ENCODE results near the gene ERC1.
"Not testable (repeated sequence)": the region's sequence is repeated elsewhere in the genome, so short reads cannot be mapped to it uniquely, and the experiment has no call there.

Gene ERC1

DNA sequence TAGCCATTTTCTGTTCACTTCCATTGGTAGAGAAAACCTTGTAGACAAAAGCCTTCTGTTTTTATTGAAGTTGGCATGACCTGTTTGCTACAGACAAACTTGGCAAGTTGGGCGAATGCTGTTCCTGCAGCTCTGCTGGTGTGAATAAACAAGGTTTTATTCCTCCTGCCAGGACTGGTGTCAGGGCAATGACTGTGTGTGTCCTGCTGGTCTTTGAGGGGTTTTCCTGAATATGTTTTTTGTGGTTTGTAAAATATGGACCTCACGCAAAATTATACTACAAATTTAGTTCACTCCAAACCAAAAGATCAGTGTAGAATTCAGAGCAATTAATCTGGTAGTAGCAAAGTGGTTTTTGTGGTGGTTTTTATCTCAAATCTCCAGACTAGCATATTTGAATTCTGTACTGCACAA is 140.8 kb downstream of the ERC1 start:
- DNase-seq = no peak

DNA sequence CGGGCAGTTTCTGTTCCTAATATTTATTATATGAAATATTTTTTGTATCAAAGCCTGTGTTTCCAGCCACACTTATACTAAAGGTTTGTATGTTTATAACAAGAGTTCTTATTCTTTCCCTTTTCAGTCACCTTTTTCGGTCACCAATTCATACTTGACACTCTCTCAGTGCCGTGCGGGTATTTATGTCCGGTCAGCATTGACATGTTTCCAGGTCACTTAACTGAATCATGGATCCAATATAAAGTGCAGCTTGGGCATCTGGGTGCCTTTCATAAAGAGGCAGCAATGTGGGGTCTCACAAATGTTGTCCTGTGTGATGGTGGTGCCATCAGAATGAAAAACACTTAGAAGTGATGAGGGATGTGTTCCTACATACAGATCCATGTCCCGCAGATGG is 141.3 kb downstream of the ERC1 start:
- no peak for DNase-seq

- no peak for DNase-seq
Observed at GRCh38 chr12:1138691-1139090, 147.7 kb downstream of the ERC1 start.

GRCh38 chr12:1146758-1147157 is 155.7 kb downstream of the ERC1 start:
- not testable (repeated sequence) for DNase-seq

DNA sequence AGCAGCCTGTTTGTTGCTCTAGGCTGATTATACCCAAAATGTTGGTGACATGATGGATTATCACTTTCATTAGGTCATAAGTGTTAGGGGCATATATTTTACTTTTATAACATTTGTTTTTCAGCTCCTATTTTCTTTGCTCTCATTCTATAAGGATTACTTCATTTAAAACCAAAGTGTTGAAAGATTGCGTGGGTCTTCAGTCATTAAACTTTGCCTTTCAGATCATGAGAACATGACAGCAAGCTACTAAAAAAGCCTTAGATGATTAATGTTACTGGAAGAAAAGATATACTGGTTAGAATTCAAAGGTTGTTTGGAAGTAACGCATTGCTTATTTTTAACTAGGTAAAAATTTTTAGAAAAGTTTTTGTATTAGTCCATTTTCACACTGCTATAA is 156.8 kb downstream of the ERC1 start:
- DNase-seq = no peak

- no peak for DNase-seq
Observed at GRCh38 chr12:1157046-1157445, 166.0 kb downstream of the ERC1 start.

- DNase-seq = no peak
Observed at GRCh38 chr12:1161197-1161596, 170.2 kb downstream of the ERC1 start.

- no peak for DNase-seq
Observed at GRCh38 chr12:1162081-1162760, 171.2 kb downstream of the ERC1 start.

- no peak for DNase-seq
Observed at GRCh38 chr12:1167784-1168183, 176.8 kb downstream of the ERC1 start.

- no peak for DNase-seq
Observed at GRCh38 chr12:1170411-1170810, 179.4 kb downstream of the ERC1 start.

DNA sequence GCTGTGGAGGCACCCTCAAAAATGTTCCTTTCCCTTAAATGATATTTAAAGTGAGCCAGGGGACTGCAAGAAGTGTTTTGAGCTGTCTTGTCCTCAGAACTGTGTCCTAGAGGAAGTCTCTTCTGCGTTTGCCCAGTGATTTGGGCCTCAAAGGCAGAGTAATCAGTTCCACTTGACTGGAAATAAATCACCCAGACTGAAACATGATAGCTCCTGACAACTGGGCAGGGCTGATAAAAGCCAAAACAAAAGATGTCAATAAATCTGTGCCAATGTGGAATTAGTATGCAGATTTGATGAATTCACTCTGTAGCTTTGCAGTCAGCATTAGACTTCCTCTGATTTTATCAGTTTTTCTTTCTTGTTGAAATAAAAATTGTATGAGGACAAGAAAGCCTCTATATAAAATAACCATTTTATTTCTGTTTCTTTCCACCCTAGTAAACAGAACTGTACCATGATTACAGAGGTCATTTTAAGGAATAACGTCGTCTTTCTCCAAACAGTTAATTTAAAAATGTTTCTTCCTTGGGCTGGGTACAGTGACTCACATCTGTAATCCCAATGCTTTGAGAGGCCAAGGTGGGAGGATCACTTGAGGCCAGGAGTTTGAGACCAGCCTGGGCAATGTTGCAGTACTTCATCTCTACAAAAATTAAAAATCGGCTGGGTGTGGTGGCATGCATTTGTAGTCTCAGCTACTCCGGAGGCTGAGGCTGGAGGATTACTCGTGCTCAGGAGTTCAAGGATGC is 180.8 kb downstream of the ERC1 start:
- DNase-seq = no peak

DNA sequence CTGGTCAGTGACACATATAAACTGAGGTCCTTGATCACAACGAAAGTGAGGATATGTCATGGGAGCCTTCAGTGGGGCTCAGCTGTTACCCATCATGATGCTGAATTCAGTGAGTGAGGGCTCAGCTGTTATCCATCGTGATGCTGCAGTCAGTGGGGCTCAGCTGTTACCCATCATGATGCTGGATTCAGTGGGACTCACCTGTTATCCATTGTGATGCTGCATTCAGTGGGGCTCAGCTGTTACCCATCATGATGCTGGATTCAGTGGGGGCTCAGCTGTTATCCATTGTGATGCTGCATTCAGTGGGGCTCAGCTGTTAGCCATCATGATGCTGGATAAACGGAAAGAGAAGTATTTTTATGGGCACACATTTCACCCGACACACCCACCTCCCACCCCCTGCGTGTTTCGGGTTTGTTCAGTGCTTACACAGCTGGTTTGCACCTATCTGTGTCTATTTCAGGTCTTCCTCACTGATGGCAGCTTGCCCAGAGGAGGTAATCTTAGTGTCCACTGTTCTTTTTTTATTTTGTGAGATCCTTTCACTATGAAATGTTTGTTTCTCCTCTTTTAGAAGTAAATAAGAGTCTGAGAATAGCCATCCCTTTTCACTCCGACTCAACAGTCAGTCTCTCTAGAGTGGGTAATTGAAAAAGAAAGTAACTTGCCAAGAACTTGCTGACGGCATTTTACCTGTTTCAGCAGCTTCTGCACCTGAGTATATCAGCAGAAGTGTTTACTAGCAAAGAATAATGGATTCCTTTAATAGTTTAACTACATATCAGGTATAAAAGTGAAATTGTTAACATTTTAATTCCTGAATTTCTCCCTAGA is 183.0 kb downstream of the ERC1 start:
- DNase-seq = no peak

GRCh38 chr12:1174659-1175058 is 183.6 kb downstream of the ERC1 start:
- DNase-seq = no peak

GRCh38 chr12:1176191-1176590 is 185.2 kb downstream of the ERC1 start:
- no peak for DNase-seq

GRCh38 chr12:1179128-1179527 is 188.1 kb downstream of the ERC1 start:
- no peak for DNase-seq

DNA sequence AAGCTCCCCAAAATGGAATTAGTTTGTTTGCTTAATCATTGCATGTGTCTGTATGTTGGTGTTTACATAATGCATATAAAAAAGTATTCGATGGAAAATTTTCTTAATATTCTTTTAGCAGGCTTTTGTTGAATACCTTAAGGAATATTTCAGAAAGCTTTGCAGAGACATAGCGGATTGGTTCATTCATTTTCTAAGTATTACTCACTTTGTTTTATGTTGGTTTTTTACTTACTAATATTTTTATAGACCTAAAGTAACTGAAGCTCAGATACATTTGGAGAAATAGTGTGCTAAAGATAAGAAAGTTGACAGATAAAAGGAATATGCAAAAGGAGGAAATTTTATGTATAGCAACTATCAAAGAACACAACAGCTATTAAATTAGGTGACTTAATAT is 191.0 kb downstream of the ERC1 start:
- DNase-seq = no peak

- no peak for DNase-seq
Observed at GRCh38 chr12:1184402-1184801, 193.4 kb downstream of the ERC1 start.

DNA sequence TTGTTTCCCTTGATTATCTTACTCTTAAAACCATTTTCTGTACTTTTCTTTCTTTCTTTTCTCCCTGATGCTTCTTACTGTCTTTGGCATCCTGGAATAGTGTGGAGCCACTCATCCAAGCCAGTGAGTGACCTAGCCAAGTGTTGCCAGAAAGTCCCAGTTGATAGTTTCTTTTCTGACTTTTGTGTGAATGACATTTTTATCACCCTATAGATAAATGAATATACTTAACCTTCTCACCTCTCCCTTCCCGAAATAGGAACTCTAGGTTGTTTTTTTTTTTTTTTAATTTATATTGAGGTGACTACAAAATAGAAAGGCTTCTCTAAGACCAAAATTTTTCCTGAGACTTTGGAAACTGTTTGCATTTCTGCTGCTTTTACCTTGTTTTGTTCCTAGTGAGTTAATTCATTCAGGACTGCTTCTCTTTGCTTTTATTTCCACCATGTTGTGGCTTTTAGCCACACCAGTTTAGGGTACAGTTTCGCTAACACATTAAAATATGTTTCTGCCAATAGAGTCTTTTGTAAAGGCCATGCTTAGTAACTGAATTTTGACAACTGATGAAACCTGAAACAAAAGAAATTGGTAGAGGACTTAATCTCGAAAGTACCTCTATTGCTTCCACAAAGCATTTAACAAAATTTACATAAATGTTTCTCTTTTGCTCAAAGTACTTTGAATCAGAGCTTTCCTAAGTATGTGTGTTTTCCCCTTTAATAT is 194.6 kb downstream of the ERC1 start:
- no peak for DNase-seq

- DNase-seq = no peak
Observed at GRCh38 chr12:1186298-1186697, 195.3 kb downstream of the ERC1 start.

DNA sequence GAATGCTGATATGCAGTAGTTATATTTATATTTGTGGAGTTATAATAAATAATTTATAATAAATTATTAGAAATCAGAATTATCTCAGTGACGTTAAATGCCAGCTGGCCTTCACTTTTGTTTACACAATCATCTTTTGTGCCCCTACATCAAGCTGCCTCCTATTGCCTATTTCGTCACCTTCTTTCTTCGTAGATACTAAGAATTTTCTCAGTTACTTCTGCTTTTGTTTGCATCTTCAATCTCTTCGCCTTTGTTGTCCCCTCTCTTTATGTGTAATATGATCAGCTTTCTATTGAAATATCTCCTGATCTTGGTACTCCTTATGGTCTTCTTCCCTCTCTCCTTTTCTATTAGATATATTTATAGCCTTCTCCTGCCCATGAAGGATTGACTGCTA is 197.0 kb downstream of the ERC1 start:
- no peak for DNase-seq

- no peak for DNase-seq
Observed at GRCh38 chr12:1189163-1189562, 198.1 kb downstream of the ERC1 start.

DNA sequence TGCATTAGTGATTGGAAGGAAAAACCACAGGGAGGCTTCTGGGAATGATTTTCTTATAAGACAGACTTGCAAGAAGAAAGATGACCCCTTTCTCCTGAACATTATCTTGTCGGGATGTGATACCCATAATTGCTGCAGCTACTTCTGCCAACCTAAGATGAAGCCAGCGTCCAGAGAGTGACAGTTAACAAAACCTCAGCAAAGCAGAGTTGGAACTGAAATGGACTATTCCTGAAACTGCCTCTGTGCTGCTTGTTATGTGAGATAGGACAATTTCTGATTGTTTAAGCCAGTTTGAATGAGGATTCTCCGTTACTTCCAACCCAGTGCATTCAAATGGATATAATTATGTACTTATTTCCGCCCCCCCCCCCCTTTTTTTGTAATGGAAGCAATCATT is 204.5 kb downstream of the ERC1 start:
- DNase-seq = no peak
